Measurements from ENCODE around the gene GTF3C1. TPM values are rescaled to one million over a fixed set of nuclear protein-coding genes. Genes with fewer than 3 reads are reported as not detected.

Gene GTF3C1
- total RNA-seq, 1 donor = 71.8 TPM

DNA sequence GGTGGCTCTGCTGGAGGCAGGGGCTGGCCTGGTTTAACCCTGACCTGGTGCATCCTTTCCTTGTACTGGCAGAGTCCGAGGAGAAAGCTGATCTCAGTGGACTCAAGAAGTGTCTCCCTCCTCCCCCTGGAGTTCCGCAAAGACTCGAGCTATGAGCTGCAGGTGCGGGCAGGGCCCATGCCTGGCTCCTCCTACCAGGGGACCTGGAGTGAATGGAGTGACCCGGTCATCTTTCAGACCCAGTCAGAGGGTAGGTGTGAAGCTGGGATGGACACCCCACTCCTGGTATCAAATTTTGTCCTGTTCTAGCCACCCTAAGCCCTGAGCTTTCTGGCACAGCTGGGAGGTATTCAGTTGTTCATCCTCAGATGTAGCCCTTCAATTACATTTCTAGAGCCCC is 105.2 kb downstream of the GTF3C1 start:
- DNase-seq (ENCODE audit: low read depth) = no peak
- TF ChIP-seq, protein P1, sequence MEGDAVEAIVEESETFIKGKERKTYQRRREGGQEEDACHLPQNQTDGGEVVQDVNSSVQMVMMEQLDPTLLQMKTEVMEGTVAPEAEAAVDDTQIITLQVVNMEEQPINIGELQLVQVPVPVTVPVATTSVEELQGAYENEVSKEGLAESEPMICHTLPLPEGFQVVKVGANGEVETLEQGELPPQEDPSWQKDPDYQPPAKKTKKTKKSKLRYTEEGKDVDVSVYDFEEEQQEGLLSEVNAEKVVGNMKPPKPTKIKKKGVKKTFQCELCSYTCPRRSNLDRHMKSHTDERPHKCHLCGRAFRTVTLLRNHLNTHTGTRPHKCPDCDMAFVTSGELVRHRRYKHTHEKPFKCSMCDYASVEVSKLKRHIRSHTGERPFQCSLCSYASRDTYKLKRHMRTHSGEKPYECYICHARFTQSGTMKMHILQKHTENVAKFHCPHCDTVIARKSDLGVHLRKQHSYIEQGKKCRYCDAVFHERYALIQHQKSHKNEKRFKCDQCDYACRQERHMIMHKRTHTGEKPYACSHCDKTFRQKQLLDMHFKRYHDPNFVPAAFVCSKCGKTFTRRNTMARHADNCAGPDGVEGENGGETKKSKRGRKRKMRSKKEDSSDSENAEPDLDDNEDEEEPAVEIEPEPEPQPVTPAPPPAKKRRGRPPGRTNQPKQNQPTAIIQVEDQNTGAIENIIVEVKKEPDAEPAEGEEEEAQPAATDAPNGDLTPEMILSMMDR (IDR thresholded peaks at IDR 0.05; ENCODE audit: insufficient read depth, low read length) = no peak
- no peak overlapping the region for H3K4me3 ChIP-seq (ENCODE audit: low read depth, low read length)

DNA sequence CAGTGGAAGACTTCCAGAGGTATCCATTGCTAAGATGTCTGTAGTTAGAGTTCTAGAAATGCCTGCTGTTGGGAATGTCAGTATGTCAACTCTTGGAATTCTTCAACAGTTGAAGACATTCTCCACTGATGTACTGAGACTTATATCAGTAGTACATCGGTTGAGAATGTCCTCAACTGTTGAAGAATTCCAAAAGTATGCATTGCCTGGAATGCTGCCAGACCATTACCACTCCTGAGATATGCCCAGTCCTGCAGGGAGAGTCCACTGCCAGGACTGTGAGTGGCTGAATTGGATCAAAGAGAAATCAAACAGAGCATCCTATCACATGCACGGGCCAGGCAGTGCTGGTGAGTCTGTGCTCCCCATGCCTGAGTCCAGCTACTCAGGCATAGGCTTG is 105.7 kb downstream of the GTF3C1 start:
- TF ChIP-seq, protein P1 (IDR thresholded peaks at IDR 0.05; ENCODE audit: insufficient read depth, low read length) = no peak
- no peak overlapping the region for H3K4me3 ChIP-seq (ENCODE audit: low read depth, low read length)
- peak; percentile 74 for DNase-seq (ENCODE audit: low read depth)

DNA sequence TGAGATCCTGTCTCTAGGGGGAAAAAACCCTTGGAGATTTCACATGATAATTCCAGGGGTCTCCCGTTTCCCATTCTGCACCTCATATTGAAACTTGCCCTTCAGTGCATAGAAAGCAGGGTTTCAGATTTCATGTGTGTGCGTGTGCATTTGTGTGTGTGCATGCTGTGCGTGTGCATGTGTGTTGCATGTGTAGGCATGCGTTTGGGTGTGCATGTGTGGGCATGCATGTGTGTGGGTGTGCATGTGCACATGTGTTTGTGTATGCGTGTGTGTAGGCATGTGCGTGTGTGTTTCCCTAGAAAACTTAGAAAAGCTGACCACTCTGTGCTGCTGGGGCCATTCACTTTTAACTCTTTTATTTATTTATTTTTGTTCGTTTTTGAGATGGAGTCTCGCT is 107.7 kb downstream of the GTF3C1 start:
- TF ChIP-seq, protein P1 (IDR thresholded peaks at IDR 0.05; ENCODE audit: insufficient read depth, low read length) = no peak

DNA sequence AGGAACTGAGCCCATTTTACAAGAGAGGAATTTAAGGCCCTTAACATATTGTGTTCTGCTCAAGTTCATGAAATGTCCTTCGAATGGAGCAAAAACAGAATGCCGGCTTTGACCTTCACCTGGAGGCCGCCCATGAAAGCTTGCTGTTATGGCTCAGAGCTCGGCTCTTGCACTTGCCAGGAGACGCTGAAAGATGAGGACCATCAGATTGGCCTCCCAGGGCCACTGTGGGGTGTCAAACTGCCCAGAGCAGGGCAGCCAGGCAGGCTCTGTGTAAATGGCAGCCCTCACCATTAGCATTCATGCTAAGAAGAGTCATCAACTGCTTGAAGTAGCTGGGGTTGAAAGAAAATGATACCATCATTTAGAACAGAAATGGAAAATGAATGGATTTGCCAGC is 108.4 kb downstream of the GTF3C1 start:
- no peak overlapping the region for H3K4me3 ChIP-seq (ENCODE audit: low read depth, low read length)
- DNase-seq (ENCODE audit: low read depth) = no peak
- TF ChIP-seq, protein P1 (IDR thresholded peaks at IDR 0.05; ENCODE audit: insufficient read depth, low read length) = no peak

More for the DNA sequence above, 107.7 kb downstream of the GTF3C1 start:
- H3K4me3 ChIP-seq (ENCODE audit: low read depth, low read length) = no peak overlapping the region
- no peak for DNase-seq (ENCODE audit: low read depth)

DNA sequence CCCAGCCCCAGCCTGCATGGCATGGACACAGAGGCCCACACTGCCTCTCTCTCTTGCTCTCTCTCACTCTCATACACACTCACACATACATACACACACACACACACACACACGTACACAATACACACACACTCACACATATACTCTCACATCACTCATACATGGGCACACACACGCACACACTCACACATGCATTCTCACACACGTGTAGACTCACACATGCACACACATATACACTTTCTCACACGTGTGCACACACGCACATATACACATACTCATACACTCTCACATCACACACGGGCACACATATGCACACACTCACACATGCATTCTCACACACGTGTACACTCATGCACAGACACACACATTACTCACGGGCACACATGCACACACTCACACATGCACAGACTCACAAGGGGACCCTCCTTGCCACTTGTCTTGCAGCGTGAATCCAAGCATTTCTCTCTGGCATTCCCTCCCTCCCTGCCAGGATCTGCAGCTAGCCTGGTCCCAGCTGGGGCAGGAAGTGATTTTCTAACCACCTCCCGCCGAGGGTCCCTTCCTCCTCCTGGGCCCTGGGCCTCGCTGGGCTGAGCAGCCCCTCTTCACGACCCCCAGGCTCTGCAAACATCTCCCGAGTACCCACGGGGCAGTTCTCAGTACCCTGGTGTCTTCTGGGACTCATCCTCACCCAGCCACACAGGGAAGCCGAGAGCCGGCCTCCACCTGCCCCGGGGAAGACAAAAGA is 110.3 kb downstream of the GTF3C1 start:
- H3K4me3 ChIP-seq (ENCODE audit: low read depth, low read length) = no peak overlapping the region
- no peak for DNase-seq (ENCODE audit: low read depth)
- TF ChIP-seq, protein P1 (IDR thresholded peaks at IDR 0.05; ENCODE audit: insufficient read depth, low read length) = no peak

DNA sequence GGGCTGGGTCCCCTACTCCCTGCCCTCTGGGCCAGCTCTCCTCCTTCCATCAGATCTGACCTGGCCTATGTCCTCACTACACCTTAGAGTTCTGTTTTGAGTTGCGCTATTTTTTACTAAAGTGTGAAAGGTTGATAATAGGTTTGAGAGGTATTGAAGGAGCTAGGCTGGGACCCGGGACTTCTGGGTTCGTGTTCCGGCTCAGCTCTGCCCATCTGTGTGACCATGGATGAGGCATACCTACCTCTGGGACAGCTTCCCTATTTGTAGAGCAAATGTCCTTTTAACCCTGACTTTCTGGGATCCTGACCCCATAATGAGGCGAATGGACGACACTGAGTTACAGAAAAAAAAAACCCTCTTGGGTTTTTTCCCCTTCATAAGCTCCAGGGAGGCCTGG is 111.8 kb downstream of the GTF3C1 start:
- TF ChIP-seq, protein P1 (IDR thresholded peaks at IDR 0.05; ENCODE audit: insufficient read depth, low read length) = no peak
- H3K4me3 ChIP-seq (ENCODE audit: low read depth, low read length) = no peak overlapping the region
- DNase-seq (ENCODE audit: low read depth) = no peak

Measured in fibroblast of the aortic adventitia (primary cell).